Fibroblast of skin of left biceps (primary cell): ENCODE measurements around the gene ETV6.

Source experiments
- DNase-seq, 2 experiments: peaks; one replicate each; pipeline ENCODE4 v3.0.0-alpha.2; 2013; ENCODE audit warnings: low read depth in 2 of 2

ETV6 gene

DNA sequence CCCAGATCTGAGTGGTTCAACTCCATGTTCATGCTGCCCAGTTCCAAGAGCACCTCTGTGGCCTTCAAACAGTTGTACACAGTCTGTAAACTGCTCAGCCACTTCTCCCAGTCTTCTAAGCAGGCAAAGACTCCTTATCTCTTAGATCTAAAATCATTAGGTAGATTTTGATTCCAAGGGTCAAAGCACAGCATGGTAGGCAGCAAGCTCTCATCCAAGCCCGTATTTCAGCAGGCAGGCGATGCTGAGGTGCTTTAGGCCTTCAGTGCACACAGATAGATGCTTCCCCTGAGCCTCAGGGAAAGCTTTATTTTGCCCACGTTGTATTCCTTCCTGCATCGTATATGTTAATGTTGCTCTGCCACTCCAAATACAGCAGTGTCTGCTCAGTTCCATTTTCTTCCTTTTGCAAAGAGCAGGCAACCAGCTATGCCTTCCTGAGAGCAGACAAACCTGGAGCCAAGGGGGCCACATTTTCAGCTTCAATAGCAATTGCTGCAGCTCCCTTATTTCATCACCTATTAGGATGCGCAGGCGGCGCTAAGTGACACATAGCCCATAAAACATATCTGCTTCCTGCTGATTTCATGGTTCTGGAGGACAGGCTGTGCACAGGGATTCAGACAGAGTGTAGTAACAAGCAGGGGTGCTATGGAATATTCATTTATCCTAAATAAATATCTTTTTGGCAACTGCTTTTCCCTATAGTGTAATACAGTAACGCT lies 67.5 kb downstream of the ETV6 start:
- no peak for DNase-seq

- DNase-seq = no peak
Measured at GRCh38 chr12:11717519-11717961, 68.1 kb downstream of the ETV6 start.

GRCh38 chr12:11718105-11718504 lies 68.6 kb downstream of the ETV6 start:
- no peak for DNase-seq

DNA sequence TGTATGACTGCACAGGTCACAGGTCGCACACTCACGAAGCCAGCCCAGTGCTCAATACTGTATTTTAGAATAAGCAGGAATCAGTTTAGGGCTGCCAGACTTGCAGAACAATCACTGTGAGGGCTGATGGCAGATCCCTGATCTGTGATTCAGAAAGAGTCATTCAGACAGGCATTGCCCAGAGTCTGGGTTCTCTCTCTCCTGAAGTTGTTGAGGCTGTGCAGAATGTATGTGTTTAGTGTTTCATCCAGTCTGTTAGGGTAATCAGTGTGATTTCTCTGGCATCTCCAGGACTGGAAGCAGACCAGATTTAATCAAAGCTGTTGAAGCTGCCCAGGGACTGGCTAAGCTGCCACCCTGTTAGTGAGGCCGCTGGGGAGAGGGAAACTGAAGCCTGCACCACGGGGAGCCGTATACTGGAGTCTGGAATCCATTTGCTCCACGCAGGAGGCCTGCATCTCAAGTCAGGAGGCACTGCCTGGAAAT lies 69.3 kb downstream of the ETV6 start:
- DNase-seq = no peak

- peak; percentile 78 to 85 for DNase-seq
Measured at GRCh38 chr12:11719678-11720099, 70.2 kb downstream of the ETV6 start.

- DNase-seq = no peak
Measured at GRCh38 chr12:11722071-11722470, 72.6 kb downstream of the ETV6 start.

GRCh38 chr12:11722578-11723138 lies 73.2 kb downstream of the ETV6 start:
- DNase-seq = no peak

GRCh38 chr12:11723993-11724392 lies 74.5 kb downstream of the ETV6 start:
- no peak for DNase-seq

DNA sequence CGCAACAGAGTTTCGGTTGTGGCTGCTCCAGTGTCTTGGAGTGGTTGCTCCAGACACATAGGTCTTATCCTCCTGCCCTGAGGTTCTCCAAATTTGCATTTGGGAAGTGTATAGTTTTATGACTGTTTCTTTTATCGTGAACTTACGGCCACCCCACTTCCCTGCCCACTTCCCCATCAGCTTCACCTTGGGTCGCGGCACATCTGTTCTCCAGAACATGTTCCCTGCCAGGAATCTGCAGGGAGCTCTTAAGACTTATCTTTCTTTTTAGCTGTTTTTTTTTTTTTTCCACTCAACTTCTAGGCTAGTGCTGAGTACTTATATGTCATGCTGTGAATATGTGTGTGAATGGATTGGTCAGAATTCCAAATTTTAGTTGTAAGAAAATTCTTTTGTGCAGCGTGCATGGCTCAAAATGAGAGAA lies 75.4 kb downstream of the ETV6 start:
- peak in 1 of 2 experiments; percentile 52 for DNase-seq

GRCh38 chr12:11725686-11726085 lies 76.2 kb downstream of the ETV6 start:
- DNase-seq = no peak

- DNase-seq = no peak
Measured at GRCh38 chr12:11726659-11727058, 77.2 kb downstream of the ETV6 start.

DNA sequence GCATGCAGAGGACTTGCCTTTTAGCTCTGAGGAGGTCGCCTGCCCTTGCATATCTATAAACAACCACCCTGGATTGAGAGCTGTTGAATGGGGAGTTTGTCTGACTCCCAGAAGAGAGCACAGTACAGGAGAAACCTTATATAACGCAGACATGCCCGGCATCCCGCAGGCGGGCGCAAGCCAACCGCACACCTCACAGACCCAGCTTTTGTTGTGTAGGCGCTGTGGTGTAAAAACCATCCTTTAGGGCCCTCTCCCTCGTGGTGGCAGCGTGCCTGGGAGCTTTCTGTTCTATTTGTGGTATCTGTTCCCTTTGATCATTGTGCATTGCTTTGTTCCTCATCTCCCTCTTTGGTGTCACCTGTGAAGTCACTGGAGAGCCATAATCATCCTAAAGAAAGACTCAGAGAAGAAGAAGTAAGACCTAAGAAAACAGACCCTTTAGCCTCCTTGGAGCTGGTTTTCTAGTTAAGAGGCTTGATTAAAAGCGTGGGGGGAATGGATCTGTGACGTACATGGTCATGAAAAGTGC lies 77.7 kb downstream of the ETV6 start:
- no peak for DNase-seq

DNA sequence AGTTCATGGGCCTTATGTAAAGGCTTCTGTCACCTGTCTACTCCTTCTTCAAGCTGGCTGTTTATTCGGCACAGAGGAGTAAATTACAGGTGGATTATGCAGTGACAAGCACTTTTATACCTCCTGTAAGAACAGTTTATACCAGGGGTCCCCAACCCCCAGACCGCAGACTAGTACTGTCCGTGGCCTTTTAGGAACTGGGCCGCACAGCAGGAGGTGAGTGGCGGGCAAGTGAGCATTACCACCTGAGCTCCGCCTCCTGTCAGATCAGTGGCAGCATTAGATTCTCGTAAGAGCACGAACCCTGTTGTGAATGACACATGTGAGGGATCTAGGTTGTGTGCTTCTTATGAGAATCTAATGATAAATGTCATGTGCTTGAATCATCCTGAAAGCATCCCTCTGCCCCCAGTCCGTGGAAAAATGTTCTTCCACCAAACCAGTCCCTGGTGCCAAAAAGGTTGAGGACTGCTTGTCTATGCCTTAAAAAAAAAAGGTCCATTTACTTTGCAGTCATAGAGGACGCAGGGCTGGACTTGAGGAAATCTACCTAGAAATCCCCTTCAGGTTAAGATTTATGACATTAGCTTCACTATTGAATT lies 78.8 kb downstream of the ETV6 start:
- no peak for DNase-seq

DNA sequence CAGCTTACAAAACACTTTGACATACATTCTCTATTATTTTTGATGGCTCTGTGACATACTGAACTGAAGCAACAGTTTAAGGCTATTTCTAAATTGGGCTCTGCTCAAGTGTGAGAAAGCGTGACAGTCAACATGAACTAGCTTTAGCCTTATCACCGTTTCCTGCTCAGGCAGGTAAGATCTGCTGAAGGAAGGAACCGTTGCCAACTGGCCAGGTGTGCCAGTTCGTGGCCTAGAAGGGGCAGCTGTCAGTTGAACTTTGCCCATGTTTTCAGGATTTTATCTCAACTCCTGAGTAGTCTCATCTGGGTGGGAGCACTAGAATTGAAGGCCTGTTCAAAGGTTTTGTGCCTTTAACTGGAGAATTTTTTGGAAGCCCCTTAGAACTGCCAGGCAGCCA lies 79.5 kb downstream of the ETV6 start:
- DNase-seq = no peak

- DNase-seq = no peak
Measured at GRCh38 chr12:11729439-11730150, 80.1 kb downstream of the ETV6 start.

DNA sequence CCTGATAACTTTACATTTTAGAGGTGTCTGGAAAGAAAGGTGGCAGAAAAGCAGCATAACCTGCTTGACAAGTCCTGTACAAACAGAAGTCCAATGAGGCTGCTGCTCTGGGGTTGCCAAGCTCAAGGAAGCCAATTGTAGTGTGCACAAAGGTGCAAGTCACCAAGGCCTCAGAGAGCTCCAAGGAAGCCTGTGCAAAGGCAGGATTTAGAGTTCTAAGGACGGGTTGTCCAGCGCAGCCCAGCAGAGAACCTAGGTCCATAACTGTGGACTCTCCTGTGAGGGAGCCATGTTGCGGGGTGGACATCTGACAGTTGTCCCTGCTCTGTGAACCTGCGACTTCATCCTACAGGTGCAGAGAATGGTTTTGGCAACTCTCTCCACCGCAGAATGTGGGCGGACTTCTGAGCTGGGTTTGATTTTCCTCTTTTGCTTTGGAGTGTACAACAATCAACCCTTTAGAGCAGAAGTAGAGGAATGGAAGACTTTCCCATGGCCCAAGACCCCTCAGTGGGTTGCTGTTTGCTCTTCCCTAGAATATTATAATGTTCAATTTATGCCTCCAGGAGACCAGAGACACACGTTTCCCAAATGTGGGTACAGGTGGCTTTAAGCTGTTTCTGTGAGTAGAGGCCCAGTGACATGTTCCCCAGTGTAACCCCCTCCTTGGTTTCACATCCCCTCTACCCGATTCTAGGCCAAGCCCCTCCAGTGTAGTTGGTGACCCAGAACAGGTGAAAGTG lies 81.0 kb downstream of the ETV6 start:
- no peak for DNase-seq

DNA sequence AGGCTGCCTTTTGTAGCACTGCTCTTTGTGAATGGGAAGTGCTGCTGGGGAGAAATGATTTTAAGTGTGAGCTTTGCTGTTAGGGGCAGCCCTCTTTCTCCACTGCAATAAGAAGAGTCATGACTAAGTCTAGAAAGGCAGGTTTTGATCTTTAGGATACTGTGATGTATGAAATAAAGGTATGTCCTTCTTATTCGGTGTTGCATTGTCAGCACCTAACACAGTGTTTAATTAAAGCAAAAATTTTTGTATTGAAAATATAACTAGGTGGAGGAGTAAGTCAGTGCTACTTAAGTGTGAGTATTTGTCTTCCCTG lies 81.5 kb downstream of the ETV6 start:
- DNase-seq = no peak

DNA sequence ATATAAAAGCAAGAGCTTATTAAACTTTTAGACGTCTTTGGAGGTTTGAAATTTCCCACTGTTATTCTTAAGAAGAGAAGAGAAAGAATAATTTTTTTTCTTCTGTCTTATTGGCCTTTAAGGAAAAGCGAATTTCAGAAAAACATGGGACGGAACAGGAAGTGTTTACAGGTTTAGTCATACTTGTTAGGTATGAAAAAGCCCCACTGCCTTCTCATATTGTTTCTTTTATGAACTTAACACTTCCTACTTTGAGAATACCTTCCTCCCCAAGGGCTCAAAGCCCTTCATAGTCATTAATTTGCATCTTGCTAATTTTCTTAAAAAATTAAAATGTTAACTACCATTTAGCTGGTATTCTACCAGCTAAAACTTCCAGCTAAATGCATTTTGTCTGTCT lies 82.0 kb downstream of the ETV6 start:
- no peak for DNase-seq

DNA sequence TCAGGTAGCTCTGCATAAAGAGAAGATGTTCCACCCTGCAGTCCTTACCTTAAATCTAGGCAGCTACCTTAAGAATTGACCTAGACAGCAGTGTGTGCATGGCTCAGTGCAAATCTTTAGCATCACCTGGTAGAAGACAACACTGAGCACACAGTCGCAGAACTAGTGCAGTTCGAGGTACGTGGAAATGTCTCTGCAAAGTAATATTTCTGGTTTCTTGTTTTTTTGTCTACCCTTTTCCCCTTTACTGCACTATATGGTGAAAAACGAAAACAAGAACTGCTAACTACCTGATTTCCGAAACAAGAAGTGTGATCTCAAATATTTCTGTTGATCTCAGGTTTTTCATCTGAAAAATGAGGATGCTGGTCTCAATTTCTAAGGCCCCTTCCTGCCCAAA lies 82.5 kb downstream of the ETV6 start:
- no peak for DNase-seq

- no peak for DNase-seq
Measured at GRCh38 chr12:11732715-11733114, 83.2 kb downstream of the ETV6 start.

GRCh38 chr12:11734580-11735180 lies 85.2 kb downstream of the ETV6 start:
- DNase-seq = no peak
